ENCODE measurements around the gene SCT. TPM values are rescaled to one million over a fixed set of nuclear protein-coding genes. Genes with fewer than 3 reads are reported as not detected.
A peak's percentile ranks its signal among the peaks of the same experiment; 100 is the strongest.

Gene SCT
- polyA plus RNA-seq, 1 donor from 2014 or later = not detected

- H3K27ac Mint-ChIP-seq = peak overlapping the region in 2 of 3 donors; percentile 35 to 53
- H3K36me3 Mint-ChIP-seq = peaks cover 8% of the 10 kb centered on the region
- H3K9me3 Mint-ChIP-seq = no peaks in the 10 kb centered on the region
- H3K27me3 Mint-ChIP-seq = peaks cover 3% of the 10 kb centered on the region
- peaks cover 4 to 6% (median 4%) of the 10 kb centered on the region in 3 donors for H3K4me1 Mint-ChIP-seq
- H3K4me3 Mint-ChIP-seq = no peak overlapping the region
Measured at GRCh38 chr11:619628-620050, 7.3 kb downstream of the SCT start.

- Mint-ChIP-seq H3K27ac (peak overlapping the region in 1 of 3 donors; percentile 53), H3K9me3 (no peaks in the 10 kb centered on the region)
Measured at GRCh38 chr11:618856-619627, 7.9 kb downstream of the SCT start.

DNA sequence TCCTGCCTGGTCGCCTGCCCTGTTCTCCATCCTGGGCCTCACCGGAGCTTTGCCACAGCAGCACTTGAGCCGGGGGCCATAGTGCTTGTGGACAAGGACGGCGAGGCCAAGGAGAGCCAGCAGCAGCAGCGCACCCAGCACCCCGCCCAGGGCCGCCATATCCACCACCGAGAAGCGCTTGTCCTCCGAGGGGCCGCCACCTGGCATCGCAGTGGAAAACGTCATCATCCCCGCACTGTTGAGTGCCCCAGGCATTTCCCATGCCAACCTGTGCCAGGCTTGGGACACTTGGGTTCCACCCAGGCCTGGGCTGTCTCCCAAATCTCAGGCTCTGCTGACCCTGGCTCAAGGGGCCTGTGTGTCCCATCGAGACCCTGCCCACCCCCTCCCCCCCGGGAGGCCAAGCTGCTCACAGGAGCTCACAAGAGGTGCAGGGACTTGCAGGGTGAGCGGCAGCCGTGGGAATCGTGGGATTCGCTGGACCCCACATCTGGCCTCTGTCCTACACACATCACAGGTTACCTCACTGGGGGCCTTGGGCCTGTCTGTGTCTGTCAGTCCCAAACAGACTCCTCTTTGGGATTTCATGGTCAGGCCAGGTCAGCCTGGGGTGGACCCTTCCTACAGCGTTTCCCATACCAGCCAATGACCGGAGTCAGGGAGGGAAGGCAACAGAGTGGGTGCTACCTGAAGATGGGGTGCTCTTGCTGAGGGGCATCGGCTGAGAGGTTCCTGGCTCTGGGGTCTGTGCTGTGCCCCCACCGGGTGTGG is 8.9 kb downstream of the SCT start:
- Mint-ChIP-seq H3K4me1 (peaks cover 4 to 6% (median 6%) of the 10 kb centered on the region in 3 donors), H3K36me3 (peaks cover 5% of the 10 kb centered on the region), H3K9me3 (no peaks in the 10 kb centered on the region), H3K27me3 (no peaks in the 10 kb centered on the region), H3K4me3 (peak overlapping the region in 1 of 4 donors; percentile 51), H3K27ac (no peak overlapping the region)

More at GRCh38 chr11:618856-619627, 7.9 kb downstream of the SCT start:
- Mint-ChIP-seq H3K4me3 (no peak overlapping the region), H3K36me3 (peaks cover 8% of the 10 kb centered on the region), H3K27me3 (peaks cover 3% of the 10 kb centered on the region), H3K4me1 (peaks cover 4 to 6% (median 6%) of the 10 kb centered on the region in 3 donors)

DNA sequence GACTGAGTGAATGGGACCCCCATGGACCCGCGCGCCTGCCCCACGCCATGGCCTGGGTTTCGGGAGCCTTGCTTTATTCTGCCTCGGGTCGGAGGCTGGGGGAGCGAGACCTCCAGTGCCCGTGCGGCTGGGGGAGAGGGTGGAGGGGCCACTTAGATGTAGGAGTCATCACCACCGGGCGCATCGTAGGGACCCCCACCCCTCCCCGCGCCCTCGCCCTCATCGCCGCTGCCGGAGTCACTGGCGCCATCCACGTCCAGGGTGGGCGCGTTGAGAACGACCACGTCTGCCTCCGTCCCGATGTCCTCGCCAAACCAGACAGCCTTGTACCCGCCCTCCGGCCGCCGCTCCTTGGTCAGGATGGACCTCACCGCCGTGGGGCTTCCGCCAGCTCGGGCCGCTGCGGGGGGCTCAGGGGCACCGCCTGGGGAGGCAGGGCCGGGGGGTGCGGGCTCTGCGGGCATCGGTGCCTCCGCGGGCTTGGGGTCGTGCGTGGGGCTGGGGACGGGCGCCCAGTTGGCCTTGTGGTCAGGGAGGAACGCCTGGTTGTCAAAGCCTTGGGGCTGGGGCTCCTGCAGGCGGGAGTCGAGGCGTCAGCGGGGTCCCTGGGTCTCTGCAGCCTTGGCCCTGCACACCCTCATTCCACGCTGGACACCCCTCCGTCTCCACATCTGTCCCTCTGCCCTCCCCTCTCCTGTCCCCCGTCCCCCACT is 9.6 kb downstream of the SCT start:
- Mint-ChIP-seq H3K36me3 (peaks cover 5% of the 10 kb centered on the region), H3K27me3 (no peaks in the 10 kb centered on the region), H3K4me1 (peaks cover 4 to 6% (median 6%) of the 10 kb centered on the region in 3 donors), H3K27ac (peak overlapping the region in 1 of 3 donors; percentile 92), H3K9me3 (no peaks in the 10 kb centered on the region), H3K4me3 (peak overlapping the region in 1 of 4 donors; percentile 89)

DNA sequence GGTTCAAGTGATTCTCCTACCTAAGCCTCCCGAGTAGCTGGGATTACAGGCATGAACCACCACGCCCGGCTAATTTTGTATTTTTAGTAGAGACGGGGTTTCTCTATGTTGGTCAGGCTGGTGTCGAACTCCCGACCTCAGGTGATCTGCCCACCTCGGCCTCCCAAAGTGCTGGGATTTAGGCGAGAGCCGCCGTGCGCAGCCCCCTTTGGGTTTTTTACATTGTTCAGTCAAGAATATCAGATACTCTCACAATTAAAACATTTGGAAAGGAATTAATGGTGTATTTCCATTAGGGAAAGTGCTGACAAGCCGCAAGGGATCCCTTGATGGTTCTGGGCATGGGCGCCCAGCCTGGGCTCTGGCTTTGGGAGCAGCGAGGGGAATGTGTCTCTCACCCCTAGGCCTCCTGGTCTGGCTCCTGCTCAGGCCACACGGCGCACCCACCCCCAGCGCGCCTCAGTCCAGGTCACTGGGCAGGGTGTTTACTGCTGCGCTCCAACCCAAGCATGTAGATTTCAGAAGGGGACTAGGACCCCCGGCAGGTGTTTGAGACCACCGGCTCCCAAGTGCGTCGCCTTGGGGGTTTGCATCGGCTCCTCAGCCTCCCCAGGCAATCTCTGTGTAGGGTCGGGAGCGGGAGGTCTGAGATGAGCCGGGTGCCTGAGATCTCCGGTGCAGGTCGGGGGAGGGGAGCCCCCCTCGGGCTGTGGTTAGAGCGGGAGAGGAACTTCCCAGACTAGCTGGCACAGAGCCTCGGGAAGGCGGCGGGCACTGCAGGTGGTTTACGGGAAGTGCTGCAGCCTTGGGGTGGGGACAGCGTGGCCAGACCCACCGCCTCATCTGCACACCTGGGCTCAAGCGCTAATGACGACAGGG is 10.4 kb downstream of the SCT start:
- peaks cover 4 to 10% (median 6%) of the 10 kb centered on the region in 3 donors for H3K4me1 Mint-ChIP-seq
- H3K36me3 Mint-ChIP-seq = peaks cover 6% of the 10 kb centered on the region
- H3K27me3 Mint-ChIP-seq = no peaks in the 10 kb centered on the region
- H3K9me3 Mint-ChIP-seq = no peaks in the 10 kb centered on the region
- peak overlapping the region; percentile 90 to 95 (median 92) for H3K27ac Mint-ChIP-seq
- peak overlapping the region; percentile 89 to 97 (median 93) for H3K4me3 Mint-ChIP-seq

DNA sequence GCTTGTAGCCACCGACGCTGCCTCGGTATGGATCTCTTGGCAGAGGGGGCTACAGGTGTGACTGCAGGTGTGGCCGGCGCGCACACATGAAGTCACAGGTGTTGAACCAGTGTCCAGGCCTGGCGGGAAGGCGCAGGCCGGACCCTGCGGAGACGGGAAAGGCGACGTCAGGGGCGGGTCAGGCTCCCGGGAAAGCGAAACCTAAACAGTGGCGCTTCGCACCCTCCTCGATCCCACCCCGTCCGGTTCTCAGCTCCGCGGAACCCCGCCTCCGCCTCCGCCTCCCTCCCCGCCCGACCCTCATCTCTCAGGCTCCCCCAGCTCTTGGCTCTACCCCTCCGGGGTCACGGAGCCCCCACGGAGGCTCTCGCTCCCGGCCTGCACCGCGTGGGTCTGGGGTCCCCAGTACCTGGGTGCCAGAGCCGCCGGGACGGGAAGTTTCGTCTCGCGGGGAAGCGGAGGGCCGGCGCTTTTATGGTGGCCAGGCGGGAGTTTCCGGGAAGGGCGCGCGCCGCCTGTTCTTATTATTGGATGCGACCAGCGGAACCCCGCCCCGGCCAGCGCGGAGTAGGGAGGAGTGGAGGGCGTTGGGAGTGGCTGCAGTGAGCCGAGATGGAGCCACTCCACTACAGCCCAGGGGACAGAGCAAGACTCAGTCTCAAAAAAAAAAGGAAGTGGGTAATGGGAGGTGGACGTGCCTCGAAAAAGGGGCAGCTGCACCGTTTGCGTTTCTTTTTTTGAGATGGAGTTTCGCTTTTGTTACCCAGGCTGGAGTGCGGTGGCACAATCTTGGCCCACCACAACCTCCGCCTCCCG is 11.3 kb downstream of the SCT start, which contains the start of gene IRF7:
IRF7 (minus strand) TSS at position 447 of the 816 bp plus-strand sequence. CDS start 586 bp downstream, outside the sequence.
- H3K27me3 Mint-ChIP-seq = no peaks in the 10 kb centered on the region
- H3K36me3 Mint-ChIP-seq = peaks cover 8% of the 10 kb centered on the region
- H3K27ac Mint-ChIP-seq = peak within 1 kb of the TSS; percentile 92 to 97 (median 95)
- no peaks in the 10 kb centered on the region for H3K9me3 Mint-ChIP-seq
- peak within 1 kb of the TSS; percentile 89 to 97 (median 93) for H3K4me3 Mint-ChIP-seq
- H3K4me1 Mint-ChIP-seq = peaks cover 4 to 10% (median 6%) of the 10 kb centered on the region in 3 donors

- H3K9me3 Mint-ChIP-seq = no peaks in the 10 kb centered on the region
- H3K4me3 Mint-ChIP-seq = peak overlapping the region; percentile 89 to 97 (median 93)
- H3K27me3 Mint-ChIP-seq = no peaks in the 10 kb centered on the region
- H3K27ac Mint-ChIP-seq = peak overlapping the region; percentile 92 to 97 (median 95)
- peaks cover 4 to 10% (median 6%) of the 10 kb centered on the region in 3 donors for H3K4me1 Mint-ChIP-seq
- H3K36me3 Mint-ChIP-seq = peaks cover 8% of the 10 kb centered on the region
Measured at GRCh38 chr11:614623-615503, 12.1 kb downstream of the SCT start.

DNA sequence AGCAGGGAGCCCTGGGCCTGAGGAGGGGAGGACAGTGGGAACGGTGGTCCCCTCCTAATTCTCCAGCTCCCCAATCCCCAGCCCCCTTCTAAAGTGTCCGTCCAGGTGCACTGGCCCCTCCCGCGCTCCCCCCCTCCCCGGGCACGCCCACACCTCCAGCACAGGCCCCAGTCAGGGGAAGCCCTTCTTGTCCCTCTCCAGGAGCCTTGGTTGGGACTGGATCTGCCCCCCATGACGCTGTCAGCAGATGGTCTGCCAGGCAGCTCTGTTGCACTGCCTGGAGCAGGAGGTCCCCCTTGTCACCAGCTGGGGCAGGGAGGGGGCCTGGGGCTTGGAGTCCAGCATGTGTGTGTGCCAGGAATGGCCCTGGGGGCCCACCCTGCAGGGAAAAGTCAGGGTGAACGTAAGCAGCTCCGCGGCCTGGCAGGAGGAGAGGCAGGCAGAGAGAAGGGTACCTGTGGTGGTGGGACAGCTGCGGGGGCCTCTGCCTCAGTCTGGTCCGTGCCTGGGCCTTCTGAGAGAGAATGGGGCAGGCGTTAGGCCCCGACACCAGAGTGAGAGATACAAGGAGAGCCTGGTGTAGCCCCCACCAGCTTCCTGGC is 12.9 kb downstream of the SCT start:
- no peaks in the 10 kb centered on the region for H3K27me3 Mint-ChIP-seq
- H3K4me1 Mint-ChIP-seq = peaks cover 4 to 10% (median 6%) of the 10 kb centered on the region in 3 donors
- no peaks in the 10 kb centered on the region for H3K9me3 Mint-ChIP-seq
- H3K27ac Mint-ChIP-seq = peak overlapping the region in 2 of 3 donors; percentile 87 to 92
- peak overlapping the region; percentile 70 to 80 (median 77) for H3K4me3 Mint-ChIP-seq
- peaks cover 8% of the 10 kb centered on the region for H3K36me3 Mint-ChIP-seq

- no peaks in the 10 kb centered on the region for H3K9me3 Mint-ChIP-seq
- no peaks in the 10 kb centered on the region for H3K27me3 Mint-ChIP-seq
- peaks cover 8% of the 10 kb centered on the region for H3K36me3 Mint-ChIP-seq
- H3K27ac Mint-ChIP-seq = peak overlapping the region in 1 of 3 donors; percentile 92
- H3K4me3 Mint-ChIP-seq = peak overlapping the region in 2 of 4 donors; percentile 25 to 52
- H3K4me1 Mint-ChIP-seq = peaks cover 5 to 10% (median 6%) of the 10 kb centered on the region in 3 donors
Measured at GRCh38 chr11:613369-613968, 13.5 kb downstream of the SCT start.

DNA sequence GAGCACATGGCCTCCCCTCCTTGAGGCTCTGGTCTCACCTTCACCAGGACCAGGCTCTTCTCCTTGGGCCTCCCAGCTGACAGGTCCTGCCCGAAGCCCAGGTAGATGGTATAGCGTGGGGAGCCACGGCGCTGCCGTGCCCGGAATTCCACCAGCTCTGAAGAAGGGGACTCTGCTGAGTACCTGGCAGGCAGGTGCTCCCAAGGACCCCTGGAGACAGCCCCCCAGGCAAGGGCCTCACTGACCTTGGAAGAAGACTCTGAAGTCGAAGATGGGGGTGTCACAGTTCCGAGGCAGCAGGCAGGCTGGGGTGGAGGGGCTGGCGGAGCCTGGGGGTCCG is 14.1 kb downstream of the SCT start:
- H3K27me3 Mint-ChIP-seq = no peaks in the 10 kb centered on the region
- H3K9me3 Mint-ChIP-seq = no peaks in the 10 kb centered on the region
- peaks cover 5 to 10% (median 6%) of the 10 kb centered on the region in 3 donors for H3K4me1 Mint-ChIP-seq
- H3K36me3 Mint-ChIP-seq = peaks cover 6% of the 10 kb centered on the region
- peak overlapping the region in 1 of 3 donors; percentile 91 for H3K27ac Mint-ChIP-seq
- peak overlapping the region in 1 of 4 donors; percentile 88 for H3K4me3 Mint-ChIP-seq

DNA sequence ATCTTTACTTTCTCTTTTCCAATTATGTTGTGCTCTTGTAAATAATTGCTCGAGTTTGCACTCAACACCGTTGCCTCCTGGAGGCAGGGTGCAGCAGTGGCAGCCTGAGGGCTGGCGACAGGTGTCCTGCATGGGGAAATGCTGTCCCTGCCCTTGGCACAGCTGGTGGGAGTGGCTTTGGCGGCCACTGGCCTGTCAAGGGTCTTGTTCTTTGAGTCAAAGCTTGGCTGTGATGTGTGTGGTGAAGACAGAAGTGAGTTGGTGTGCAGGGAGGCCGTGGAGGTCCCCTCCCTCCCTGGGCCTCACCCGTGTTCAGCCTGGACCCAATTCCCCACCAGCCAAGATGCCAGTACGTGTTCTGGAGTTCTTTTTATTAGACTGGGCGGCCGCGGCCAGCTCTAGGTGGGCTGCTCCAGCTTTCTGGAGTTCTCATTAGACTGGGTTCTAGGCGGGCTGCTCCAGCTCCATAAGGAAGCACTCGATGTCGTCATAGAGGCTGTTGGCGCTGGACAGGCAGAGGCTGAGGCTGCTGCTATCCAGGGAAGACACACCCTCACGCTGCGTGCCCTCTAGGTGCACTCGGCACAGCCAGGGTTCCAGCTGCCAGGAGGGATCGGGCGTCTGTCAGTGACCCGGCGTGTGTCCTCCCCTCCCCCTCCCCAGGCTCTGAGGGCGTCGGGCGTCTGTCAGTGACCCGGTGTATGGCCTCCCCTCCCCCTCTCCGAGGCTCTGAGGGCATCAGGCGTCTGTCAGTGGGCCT is 14.6 kb downstream of the SCT start:
- H3K4me3 Mint-ChIP-seq = peak overlapping the region in 2 of 4 donors; percentile 5 to 88
- peaks cover 6% of the 10 kb centered on the region for H3K36me3 Mint-ChIP-seq
- H3K27ac Mint-ChIP-seq = peak overlapping the region; percentile 46 to 93 (median 91)
- H3K9me3 Mint-ChIP-seq = no peaks in the 10 kb centered on the region
- H3K4me1 Mint-ChIP-seq = peaks cover 5 to 10% (median 6%) of the 10 kb centered on the region in 3 donors
- H3K27me3 Mint-ChIP-seq = no peaks in the 10 kb centered on the region
